ENCODE data around the gene CHD2.

CHD2 gene

DNA sequence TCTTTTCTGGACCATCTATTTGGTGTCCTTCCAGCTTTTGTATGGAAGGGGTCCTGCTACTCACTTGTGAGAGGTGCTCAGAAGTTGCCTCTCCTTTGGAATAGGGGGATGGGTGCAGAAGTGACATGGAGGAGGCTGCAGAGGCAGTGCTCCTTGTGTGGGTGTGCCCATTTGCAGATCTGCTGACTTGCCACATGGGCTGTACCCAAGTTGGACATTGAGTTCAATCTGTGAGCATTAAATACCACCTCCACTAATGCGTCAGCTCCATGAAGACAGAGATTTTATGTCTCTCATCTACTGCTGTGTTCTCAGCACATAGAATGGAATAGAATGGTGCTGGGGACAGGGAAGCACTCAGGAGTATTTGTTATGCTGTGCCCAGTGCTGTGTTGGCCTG, 112.7 kb downstream of the CHD2 start:
- Histone ChIP-seq H3K4me1 (ENCODE audit: control insufficient read depth, insufficient read depth, low read depth, low read length) (no peaks in the 10 kb centered on the region), H3K79me1 (replicated peaks; ENCODE audit: low read length, poor library complexity, severe bottlenecking) (peaks cover 30% of the 10 kb centered on the region), H3K18ac (ENCODE audit: low read depth in 1 of 2, low read length in 2 of 2) (no peak overlapping the region), H3K9me3 (ENCODE audit: control insufficient read depth, low read length) (no peaks in the 10 kb centered on the region), H2AK5ac (ENCODE audit: low read length, severe bottlenecking) (no peak overlapping the region), H3K4me3 (ENCODE audit: insufficient read depth in 1 of 2, low read depth in 1 of 2, low read length in 2 of 2) (no peak overlapping the region), H2BK5ac (ENCODE audit: low read depth, low read length, poor library complexity, severe bottlenecking) (no peak overlapping the region), H3K27ac (ENCODE audit: low read length, poor library complexity, severe bottlenecking) (no peak overlapping the region), H3K27me3 (ENCODE audit: control insufficient read depth in 1 of 2, insufficient read depth in 1 of 2, low read length in 2 of 2) (no peaks in the 10 kb centered on the region), H3K14ac (ENCODE audit: low read length in 2 of 2) (no peak overlapping the region), H3K9ac (ENCODE audit: low read length) (no peak overlapping the region), H3K36me3 (ENCODE audit: control insufficient read depth in 1 of 2, insufficient read depth in 2 of 2, low read depth in 1 of 2, low read length in 2 of 2) (peaks cover 57 to 99% of the 10 kb centered on the region in 2 experiments), H3K4ac (ENCODE audit: low read depth in 1 of 2, low read length in 2 of 2) (no peak overlapping the region), H2AFZ (ENCODE audit: low read depth, low read length) (no peak overlapping the region), H3K23ac (ENCODE audit: low read length in 2 of 2) (no peak overlapping the region), H2BK12ac (ENCODE audit: low read length in 2 of 2) (no peak overlapping the region), H3K4me2 (ENCODE audit: low read length, poor library complexity, severe bottlenecking) (no peak overlapping the region), H2BK120ac (ENCODE audit: low read depth, low read length) (no peak overlapping the region), H4K91ac (ENCODE audit: low read length) (no peak overlapping the region), H4K8ac (ENCODE audit: low read length) (no peak overlapping the region), H2BK15ac (ENCODE audit: low read depth, poor library complexity, severe bottlenecking) (no peak overlapping the region)
- DNase-seq: no peak
- 100% methylated on average over 1 of the region's 1 CpG for WGBS

- Histone ChIP-seq H3K79me1 (replicated peaks; ENCODE audit: low read length, poor library complexity, severe bottlenecking) (peaks cover 27% of the 10 kb centered on the region), H3K4me1 (ENCODE audit: control insufficient read depth, insufficient read depth, low read depth, low read length) (no peaks in the 10 kb centered on the region), H2BK15ac (ENCODE audit: low read depth, poor library complexity, severe bottlenecking) (no peak overlapping the region), H3K4me3 (ENCODE audit: insufficient read depth in 1 of 2, low read depth in 1 of 2, low read length in 2 of 2) (no peak overlapping the region), H4K8ac (ENCODE audit: low read length) (no peak overlapping the region), H3K14ac (ENCODE audit: low read length in 2 of 2) (no peak overlapping the region), H4K91ac (ENCODE audit: low read length) (no peak overlapping the region), H2AK5ac (ENCODE audit: low read length, severe bottlenecking) (no peak overlapping the region), H3K4ac (ENCODE audit: low read depth in 1 of 2, low read length in 2 of 2) (no peak overlapping the region), H3K36me3 (ENCODE audit: control insufficient read depth in 1 of 2, insufficient read depth in 2 of 2, low read depth in 1 of 2, low read length in 2 of 2) (peaks cover 54 to 99% of the 10 kb centered on the region in 2 experiments), H3K18ac (ENCODE audit: low read depth in 1 of 2, low read length in 2 of 2) (no peak overlapping the region), H3K9me3 (ENCODE audit: control insufficient read depth, low read length) (no peaks in the 10 kb centered on the region), H2BK120ac (ENCODE audit: low read depth, low read length) (no peak overlapping the region), H2BK5ac (ENCODE audit: low read depth, low read length, poor library complexity, severe bottlenecking) (no peak overlapping the region), H3K23ac (ENCODE audit: low read length in 2 of 2) (no peak overlapping the region), H2BK12ac (ENCODE audit: low read length in 2 of 2) (no peak overlapping the region), H2AFZ (ENCODE audit: low read depth, low read length) (no peak overlapping the region), H3K27ac (ENCODE audit: low read length, poor library complexity, severe bottlenecking) (no peak overlapping the region), H3K4me2 (ENCODE audit: low read length, poor library complexity, severe bottlenecking) (no peak overlapping the region), H3K27me3 (ENCODE audit: control insufficient read depth in 1 of 2, insufficient read depth in 1 of 2, low read length in 2 of 2) (no peaks in the 10 kb centered on the region), H3K9ac (ENCODE audit: low read length) (peak overlapping the region; percentile 48)
- no peak for DNase-seq
- 95% methylated on average over 4 of the region's 6 CpGs for WGBS
Measured at GRCh38 chr15:93017526-93017925, 117.4 kb downstream of the CHD2 start.

DNA sequence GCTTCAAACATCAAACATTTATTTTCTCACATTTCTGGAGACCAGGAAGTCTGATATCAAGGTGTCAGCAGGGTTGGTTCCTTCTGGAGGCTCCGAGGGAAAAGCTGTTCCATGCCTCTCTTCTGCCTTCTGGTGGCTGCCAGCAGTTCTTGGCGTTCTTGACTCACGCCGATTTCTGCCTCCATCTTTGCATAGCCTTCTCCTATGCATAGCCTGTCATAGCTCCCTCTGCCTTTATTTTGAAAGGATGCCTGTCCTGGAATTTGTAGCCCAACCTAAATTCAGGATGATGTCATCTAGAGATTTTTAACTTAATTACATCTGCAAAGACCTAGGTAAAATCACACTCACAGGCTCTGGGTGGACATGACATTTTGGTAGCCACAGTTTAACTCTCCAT, 118.5 kb downstream of the CHD2 start:
- H3K4me1 ChIP-seq (ENCODE audit: control insufficient read depth, insufficient read depth, low read depth, low read length): no peaks in the 10 kb centered on the region
- no peak overlapping the region for H2BK12ac ChIP-seq (ENCODE audit: low read length in 2 of 2)
- peak; percentile 20 for DNase-seq
- no peak overlapping the region for H3K23ac ChIP-seq (ENCODE audit: low read length in 2 of 2)
- H2BK5ac ChIP-seq (ENCODE audit: low read depth, low read length, poor library complexity, severe bottlenecking): no peak overlapping the region
- no peak overlapping the region for H4K8ac ChIP-seq (ENCODE audit: low read length)
- no peak overlapping the region for H2BK15ac ChIP-seq (ENCODE audit: low read depth, poor library complexity, severe bottlenecking)
- no peaks in the 10 kb centered on the region for H3K27me3 ChIP-seq (ENCODE audit: control insufficient read depth in 1 of 2, insufficient read depth in 1 of 2, low read length in 2 of 2)
- H3K14ac ChIP-seq (ENCODE audit: low read length in 2 of 2): no peak overlapping the region
- H3K36me3 ChIP-seq (ENCODE audit: control insufficient read depth in 1 of 2, insufficient read depth in 2 of 2, low read depth in 1 of 2, low read length in 2 of 2): peaks cover 48 to 99% of the 10 kb centered on the region in 2 experiments
- H4K91ac ChIP-seq (ENCODE audit: low read length): no peak overlapping the region
- H3K4me2 ChIP-seq (ENCODE audit: low read length, poor library complexity, severe bottlenecking): no peak overlapping the region
- H3K79me1 ChIP-seq (replicated peaks; ENCODE audit: low read length, poor library complexity, severe bottlenecking): peaks cover 23% of the 10 kb centered on the region
- H3K4ac ChIP-seq (ENCODE audit: low read depth in 1 of 2, low read length in 2 of 2): no peak overlapping the region
- no peak overlapping the region for H2BK120ac ChIP-seq (ENCODE audit: low read depth, low read length)
- 87% methylated on average over 4 of the region's 4 CpGs for WGBS
- H3K9ac ChIP-seq (ENCODE audit: low read length): no peak overlapping the region
- H3K27ac ChIP-seq (ENCODE audit: low read length, poor library complexity, severe bottlenecking): no peak overlapping the region
- no peak overlapping the region for H2AK5ac ChIP-seq (ENCODE audit: low read length, severe bottlenecking)
- no peaks in the 10 kb centered on the region for H3K9me3 ChIP-seq (ENCODE audit: control insufficient read depth, low read length)
- H3K4me3 ChIP-seq (ENCODE audit: insufficient read depth in 1 of 2, low read depth in 1 of 2, low read length in 2 of 2): no peak overlapping the region
- H2AFZ ChIP-seq (ENCODE audit: low read depth, low read length): no peak overlapping the region
- H3K18ac ChIP-seq (ENCODE audit: low read depth in 1 of 2, low read length in 2 of 2): no peak overlapping the region

DNA sequence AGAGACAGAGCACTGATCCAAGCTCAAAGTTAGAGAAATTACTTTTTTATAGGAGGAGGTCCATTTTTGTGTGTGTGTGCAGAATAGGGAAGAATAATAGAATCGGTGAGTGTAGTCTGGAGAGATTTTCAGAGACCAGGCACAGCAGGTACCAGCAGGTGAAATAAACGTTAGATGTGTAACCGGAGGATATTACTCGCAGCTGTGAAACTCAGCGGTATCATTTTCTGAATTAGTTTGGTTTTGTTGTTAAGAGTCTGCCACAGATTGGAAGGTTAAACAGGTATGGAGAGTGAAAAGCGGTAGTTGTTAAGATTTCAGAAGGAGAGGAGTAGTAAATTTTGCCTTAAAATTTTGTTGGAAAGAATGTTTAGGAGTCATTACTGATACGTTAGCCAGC, 119.0 kb downstream of the CHD2 start:
- H3K14ac ChIP-seq (ENCODE audit: low read length in 2 of 2): no peak overlapping the region
- H3K9ac ChIP-seq (ENCODE audit: low read length): no peak overlapping the region
- H3K27ac ChIP-seq (ENCODE audit: low read length, poor library complexity, severe bottlenecking): no peak overlapping the region
- H2BK15ac ChIP-seq (ENCODE audit: low read depth, poor library complexity, severe bottlenecking): no peak overlapping the region
- no peak overlapping the region for H3K4me3 ChIP-seq (ENCODE audit: insufficient read depth in 1 of 2, low read depth in 1 of 2, low read length in 2 of 2)
- H2BK120ac ChIP-seq (ENCODE audit: low read depth, low read length): no peak overlapping the region
- WGBS: 95% methylated on average over 7 of the region's 7 CpGs
- H3K23ac ChIP-seq (ENCODE audit: low read length in 2 of 2): no peak overlapping the region
- H3K4me2 ChIP-seq (ENCODE audit: low read length, poor library complexity, severe bottlenecking): no peak overlapping the region
- no peaks in the 10 kb centered on the region for H3K4me1 ChIP-seq (ENCODE audit: control insufficient read depth, insufficient read depth, low read depth, low read length)
- H2AK5ac ChIP-seq (ENCODE audit: low read length, severe bottlenecking): no peak overlapping the region
- H3K27me3 ChIP-seq (ENCODE audit: control insufficient read depth in 1 of 2, insufficient read depth in 1 of 2, low read length in 2 of 2): no peaks in the 10 kb centered on the region
- H3K79me1 ChIP-seq (replicated peaks; ENCODE audit: low read length, poor library complexity, severe bottlenecking): peaks cover 22% of the 10 kb centered on the region
- DNase-seq: no peak
- H4K91ac ChIP-seq (ENCODE audit: low read length): no peak overlapping the region
- peaks cover 46 to 99% of the 10 kb centered on the region in 2 experiments for H3K36me3 ChIP-seq (ENCODE audit: control insufficient read depth in 1 of 2, insufficient read depth in 2 of 2, low read depth in 1 of 2, low read length in 2 of 2)
- H3K18ac ChIP-seq (ENCODE audit: low read depth in 1 of 2, low read length in 2 of 2): no peak overlapping the region
- H2BK12ac ChIP-seq (ENCODE audit: low read length in 2 of 2): no peak overlapping the region
- no peaks in the 10 kb centered on the region for H3K9me3 ChIP-seq (ENCODE audit: control insufficient read depth, low read length)
- H4K8ac ChIP-seq (ENCODE audit: low read length): no peak overlapping the region
- H2BK5ac ChIP-seq (ENCODE audit: low read depth, low read length, poor library complexity, severe bottlenecking): no peak overlapping the region
- H3K4ac ChIP-seq (ENCODE audit: low read depth in 1 of 2, low read length in 2 of 2): no peak overlapping the region
- no peak overlapping the region for H2AFZ ChIP-seq (ENCODE audit: low read depth, low read length)

Measured in mesenchymal stem cell (in vitro differentiated cells and primary cell).